ENCODE data around the gene TESK2.

DNA sequence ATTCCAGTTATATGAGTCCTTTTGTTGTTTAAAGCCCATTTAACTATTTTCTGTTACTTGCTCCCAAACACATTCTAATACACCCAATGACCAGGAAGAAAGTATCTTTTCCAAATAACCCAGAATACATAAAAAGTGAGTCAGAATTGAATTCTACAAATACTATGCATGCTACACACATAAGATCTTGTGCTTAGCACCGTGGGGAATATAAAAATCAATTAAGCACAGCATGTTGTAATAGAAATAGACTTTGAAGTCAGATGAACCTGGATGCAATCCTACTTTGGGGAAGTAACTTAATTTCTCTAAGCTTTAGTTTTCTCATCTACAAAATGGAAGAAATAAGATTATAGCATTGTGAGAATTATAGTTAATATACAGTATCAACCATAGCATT lies 110.2 kb downstream of the TESK2 start:
- TF ChIP-seq, protein P1, sequence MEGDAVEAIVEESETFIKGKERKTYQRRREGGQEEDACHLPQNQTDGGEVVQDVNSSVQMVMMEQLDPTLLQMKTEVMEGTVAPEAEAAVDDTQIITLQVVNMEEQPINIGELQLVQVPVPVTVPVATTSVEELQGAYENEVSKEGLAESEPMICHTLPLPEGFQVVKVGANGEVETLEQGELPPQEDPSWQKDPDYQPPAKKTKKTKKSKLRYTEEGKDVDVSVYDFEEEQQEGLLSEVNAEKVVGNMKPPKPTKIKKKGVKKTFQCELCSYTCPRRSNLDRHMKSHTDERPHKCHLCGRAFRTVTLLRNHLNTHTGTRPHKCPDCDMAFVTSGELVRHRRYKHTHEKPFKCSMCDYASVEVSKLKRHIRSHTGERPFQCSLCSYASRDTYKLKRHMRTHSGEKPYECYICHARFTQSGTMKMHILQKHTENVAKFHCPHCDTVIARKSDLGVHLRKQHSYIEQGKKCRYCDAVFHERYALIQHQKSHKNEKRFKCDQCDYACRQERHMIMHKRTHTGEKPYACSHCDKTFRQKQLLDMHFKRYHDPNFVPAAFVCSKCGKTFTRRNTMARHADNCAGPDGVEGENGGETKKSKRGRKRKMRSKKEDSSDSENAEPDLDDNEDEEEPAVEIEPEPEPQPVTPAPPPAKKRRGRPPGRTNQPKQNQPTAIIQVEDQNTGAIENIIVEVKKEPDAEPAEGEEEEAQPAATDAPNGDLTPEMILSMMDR (IDR thresholded peaks at IDR 0.05) = no peak
- TF ChIP-seq POLR2AphosphoS5 (IDR thresholded peaks at IDR 0.05) = no peak
- TF ChIP-seq POLR2A (IDR thresholded peaks at IDR 0.05) = no peak

Measured in sigmoid colon (tissue), 4 donors.